ENCODE results near the gene IFRD2.

Gene IFRD2

GRCh38 chr3:50267280-50267913 is 24.8 kb downstream of the IFRD2 start:
- Histone ChIP-seq H3K9me3 (no peaks in the 10 kb centered on the region), H3K4me1 (ENCODE audit: control insufficient read depth in 1 of 2, insufficient read depth in 1 of 2, low read depth in 1 of 2, low read length in 1 of 2) (no peaks in the 10 kb centered on the region), H3K27me3 (peaks cover 49% of the 10 kb centered on the region), H3K36me3 (peaks cover 7% of the 10 kb centered on the region), H3K4me3 (ENCODE audit: low read depth in 1 of 2, low read length in 1 of 2) (no peak overlapping the region), H3K27ac (no peak overlapping the region)
- TF ChIP-seq CTCF (IDR thresholded peaks at IDR 0.05): no peak

- Histone ChIP-seq H3K36me3 (peaks cover 13% of the 10 kb centered on the region), H3K27ac (no peak overlapping the region), H3K9me3 (no peaks in the 10 kb centered on the region), H3K4me3 (ENCODE audit: low read depth in 1 of 2, low read length in 1 of 2) (no peak overlapping the region), H3K27me3 (peaks cover 49% of the 10 kb centered on the region), H3K4me1 (ENCODE audit: control insufficient read depth in 1 of 2, insufficient read depth in 1 of 2, low read depth in 1 of 2, low read length in 1 of 2) (no peaks in the 10 kb centered on the region)
- TF ChIP-seq CTCF (IDR thresholded peaks at IDR 0.05): no peak
These were observed 25.4 kb downstream of the IFRD2 start for GRCh38 chr3:50266836-50267235.

GRCh38 chr3:50266017-50266416 is 26.2 kb downstream of the IFRD2 start:
- Histone ChIP-seq H3K4me1 (ENCODE audit: control insufficient read depth in 1 of 2, insufficient read depth in 1 of 2, low read depth in 1 of 2, low read length in 1 of 2) (peaks cover under 1 to 1% of the 10 kb centered on the region in 2 experiments), H3K36me3 (peaks cover 18% of the 10 kb centered on the region), H3K27ac (no peak overlapping the region), H3K9me3 (no peaks in the 10 kb centered on the region), H3K27me3 (peaks cover 49% of the 10 kb centered on the region), H3K4me3 (ENCODE audit: low read depth in 1 of 2, low read length in 1 of 2) (no peak overlapping the region)
- TF ChIP-seq CTCF (IDR thresholded peaks at IDR 0.05): no peak

DNA sequence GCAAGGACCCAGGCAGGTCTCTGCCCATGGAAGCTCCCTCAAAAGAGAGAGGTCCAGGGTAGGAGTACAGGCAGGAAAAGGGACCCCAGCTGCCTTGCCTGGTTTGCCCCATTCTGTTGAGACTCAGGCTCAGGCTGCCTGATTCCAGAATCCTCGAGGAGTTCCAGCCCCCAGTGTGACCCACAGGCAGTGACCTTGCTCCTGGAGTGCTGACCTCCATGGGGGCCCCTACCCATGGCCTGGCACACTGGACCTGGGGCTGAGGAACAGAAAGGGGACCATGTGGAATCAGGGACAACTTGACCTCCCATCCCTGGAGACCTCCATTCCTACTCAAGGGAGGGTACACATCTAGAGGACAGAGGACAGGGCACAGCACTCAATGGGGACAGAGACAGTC is 26.7 kb downstream of the IFRD2 start:
- H3K27ac ChIP-seq: no peak overlapping the region

GRCh38 chr3:50264964-50265485 is 27.2 kb downstream of the IFRD2 start:
- Histone ChIP-seq H3K9me3 (no peaks in the 10 kb centered on the region), H3K4me3 (ENCODE audit: low read depth in 1 of 2, low read length in 1 of 2) (no peak overlapping the region), H3K27me3 (peaks cover 49% of the 10 kb centered on the region), H3K4me1 (ENCODE audit: control insufficient read depth in 1 of 2, insufficient read depth in 1 of 2, low read depth in 1 of 2, low read length in 1 of 2) (peaks cover 9 to 11% of the 10 kb centered on the region in 2 experiments), H3K27ac (no peak overlapping the region), H3K36me3 (peaks cover 21% of the 10 kb centered on the region)
- no peak for TF ChIP-seq CTCF (IDR thresholded peaks at IDR 0.05)

More for the DNA sequence above, 26.7 kb downstream of the IFRD2 start:
- no peak for TF ChIP-seq CTCF (IDR thresholded peaks at IDR 0.05)
- H3K27me3 ChIP-seq: peaks cover 49% of the 10 kb centered on the region
- H3K4me3 ChIP-seq (ENCODE audit: low read depth in 1 of 2, low read length in 1 of 2): no peak overlapping the region
- peaks cover 5 to 6% of the 10 kb centered on the region in 2 experiments for H3K4me1 ChIP-seq (ENCODE audit: control insufficient read depth in 1 of 2, insufficient read depth in 1 of 2, low read depth in 1 of 2, low read length in 1 of 2)
- peaks cover 21% of the 10 kb centered on the region for H3K36me3 ChIP-seq
- no peaks in the 10 kb centered on the region for H3K9me3 ChIP-seq
